H1 (cell line): ENCODE measurements around the gene TRIM38. TPM values are rescaled to one million over a fixed set of nuclear protein-coding genes. Genes with fewer than 3 reads are reported as not detected.
A peak's percentile ranks its signal among the peaks of the same experiment; 100 is the strongest.

Experiments used
- CTCF ChIA-PET: fragments of 300-600 bp; sonication (Branson Sonifier 250); formaldehyde crosslinking; loops from one replicate; lab custom pipeline; 2021; ENCODE audit not compliant: partially characterized antibody; lab: Charles Lee
- POLR2A ChIA-PET: fragments of 300-600 bp; sonication (Branson Sonifier 250); formaldehyde crosslinking; loops from one replicate; lab custom pipeline; 2021; ENCODE audit warnings: inconsistent platforms; ENCODE audit not compliant: partially characterized antibody; lab: Charles Lee
- DNase-seq, 2 experiments: peaks; one replicate each; pipeline versions ENCODE4 v3.0.0 to v3.0.0-alpha.2; 2010 to 2022; ENCODE audit warnings: low spot score in 2 of 2, low read depth in 1 of 2, mixed read lengths in 1 of 2
- FAIRE-seq: peaks from 2 replicates; lab custom pipeline; 2011; peaks lifted over from hg19 to GRCh38; lab: Jason Lieb, UNC
- H2AFZ ChIP-seq: 2 replicates; pipeline ENCODE4 v1.8.1; 2012; ENCODE audit warnings: low read length, inconsistent platforms
- H2AK5ac ChIP-seq: 2 replicates; pipeline ENCODE4 v1.6.1; 2013; ENCODE audit warnings: low read depth, low read length
- H2BK120ac ChIP-seq: replicated peaks from 2 replicates; pipeline ENCODE3; 2013; ENCODE audit warnings: low read depth, low read length, inconsistent platforms
- H2BK12ac ChIP-seq: 2 replicates; pipeline ENCODE4 v1.6.1; 2013; ENCODE audit warnings: low read depth, low read length
- H2BK15ac ChIP-seq: 2 replicates; pipeline ENCODE4 v1.6.1; 2013; ENCODE audit warnings: low read length
- H2BK20ac ChIP-seq: 2 replicates; pipeline ENCODE4 v1.6.1; 2013; ENCODE audit warnings: low read length
- H2BK5ac ChIP-seq: 2 replicates; pipeline ENCODE4 v1.6.1; 2013; ENCODE audit warnings: low read depth, low read length
- H3K14ac ChIP-seq: 2 replicates; pipeline ENCODE4 v1.6.1; 2013; ENCODE audit warnings: inconsistent platforms; ENCODE audit not compliant: insufficient read length
- H3K18ac ChIP-seq: 2 replicates; pipeline ENCODE4 v1.6.1; 2013; ENCODE audit warnings: low read length; ENCODE audit errors: extremely low read depth
- H3K23ac ChIP-seq: 2 replicates; pipeline ENCODE4 v1.6.1; 2013; ENCODE audit warnings: inconsistent platforms; ENCODE audit not compliant: insufficient read length
- H3K23me2 ChIP-seq: 2 replicates; pipeline ENCODE4 v1.6.1; 2013; ENCODE audit warnings: low read depth, low read length
- H3K27ac ChIP-seq: 2 replicates; pipeline ENCODE4 v1.6.1; 2011; ENCODE audit warnings: low read depth, low read length, inconsistent platforms
- H3K27me3 ChIP-seq, 4 experiments: replicated peaks in 1 of 4; 1 replicate in 1 of 4; 2 replicates in 3 of 4; pipeline versions ENCODE4 v1.6.1 to v1.8.1; 2011 to 2013; ENCODE audit warnings: low read length in 3 of 4, mild to moderate bottlenecking in 3 of 4, inconsistent platforms in 2 of 4, mixed read lengths in 2 of 4, moderate library complexity in 1 of 4; ENCODE audit not compliant: control insufficient read depth in 3 of 4, insufficient read depth in 3 of 4; ENCODE audit errors: extremely low read depth in 1 of 4
- H3K36me3 ChIP-seq, 4 experiments: 2 replicates each; pipeline versions ENCODE4 v1.6.1 to v1.8.1; 2011 to 2013; ENCODE audit warnings: mild to moderate bottlenecking in 4 of 4, low read length in 3 of 4, moderate library complexity in 2 of 4, control low read depth in 1 of 4, inconsistent platforms in 1 of 4; ENCODE audit not compliant: insufficient read depth in 4 of 4, control insufficient read depth in 2 of 4
- H3K4ac ChIP-seq: replicated peaks from 2 replicates; pipeline ENCODE3; 2013; ENCODE audit warnings: low read length, low read depth, mixed read lengths, inconsistent platforms; ENCODE audit not compliant: insufficient read length
- H3K4me1 ChIP-seq, 4 experiments: replicated peaks in 1 of 4; 1 replicate in 1 of 4; 2 replicates in 3 of 4; pipeline versions ENCODE4 v1.6.1 to v1.8.1; 2011 to 2013; ENCODE audit warnings: low read length in 3 of 4, inconsistent platforms in 2 of 4, mixed read lengths in 1 of 4; ENCODE audit not compliant: insufficient read depth in 4 of 4, control insufficient read depth in 3 of 4
- H3K4me2 ChIP-seq, 2 experiments: 2 replicates each; pipeline versions ENCODE4 v1.6.1 to v1.8.1; 2011 to 2013; ENCODE audit warnings: low read depth in 2 of 2, low read length in 2 of 2, control low read depth in 1 of 2, inconsistent platforms in 1 of 2, mild to moderate bottlenecking in 1 of 2; ENCODE audit not compliant: insufficient read depth in 1 of 2
- H3K4me3 ChIP-seq, 4 experiments: fragments of 200-600, 300-600 bp in 1 of 4; sonication (generic), shearing (Covaris generic), sonication (Bioruptor Twin) in 1 of 4; 2 replicates each; pipeline versions ENCODE4 v1.5.1 to v1.8.1; 2011 to 2016; ENCODE audit warnings: low read length in 4 of 4, low read depth in 3 of 4, control low read depth in 2 of 4, inconsistent platforms in 2 of 4, mild to moderate bottlenecking in 2 of 4, mixed read lengths in 1 of 4, moderate library complexity in 1 of 4; ENCODE audit not compliant: insufficient read depth in 2 of 4; ENCODE audit errors: extremely low read depth in 1 of 4
- H3K56ac ChIP-seq: replicated peaks from 2 replicates; pipeline ENCODE3; 2013; ENCODE audit warnings: low read depth, mild to moderate bottlenecking, mixed read lengths, low read length, inconsistent platforms; ENCODE audit not compliant: insufficient read length
- H3K79me1 ChIP-seq: 2 replicates; pipeline ENCODE4 v1.6.1; 2013; ENCODE audit warnings: low read depth, low read length, control low read depth
- H3K79me2 ChIP-seq, 2 experiments: 2 replicates each; pipeline versions ENCODE4 v1.6.1 to v1.8.1; 2012 to 2013; ENCODE audit warnings: low read length in 2 of 2, mild to moderate bottlenecking in 2 of 2, inconsistent platforms in 1 of 2; ENCODE audit not compliant: insufficient read depth in 2 of 2, control insufficient read depth in 1 of 2
- H3K9ac ChIP-seq, 4 experiments: replicated peaks in 1 of 4; 1 replicate in 1 of 4; 2 replicates in 3 of 4; pipeline versions ENCODE4 v1.6.1 to v1.8.1; 2011 to 2013; ENCODE audit warnings: low read depth in 3 of 4, low read length in 3 of 4, control low read depth in 2 of 4, mild to moderate bottlenecking in 2 of 4, moderate library complexity in 2 of 4, inconsistent platforms in 1 of 4; ENCODE audit errors: extremely low read depth in 1 of 4
- H3K9me3 ChIP-seq, 2 experiments: 2 replicates each; pipeline versions ENCODE4 v1.6.1 to v1.8.1; 2012 to 2013; ENCODE audit warnings: mild to moderate bottlenecking in 2 of 2, moderate library complexity in 2 of 2, control low read depth in 1 of 2, inconsistent platforms in 1 of 2, low read depth in 1 of 2, low read length in 1 of 2, mixed read lengths in 1 of 2; ENCODE audit not compliant: insufficient read depth in 2 of 2
- H4K20me1 ChIP-seq, 2 experiments: replicated peaks in 1 of 2; 2 replicates each; pipeline versions ENCODE3 to v1.8.1; 2011 to 2013; ENCODE audit warnings: inconsistent platforms in 2 of 2, low read length in 2 of 2, mild to moderate bottlenecking in 1 of 2; ENCODE audit not compliant: insufficient read depth in 2 of 2, control insufficient read depth in 1 of 2
- H4K5ac ChIP-seq: 2 replicates; pipeline ENCODE4 v1.6.1; 2013; ENCODE audit warnings: low read length, low read depth, mixed read lengths, inconsistent platforms; ENCODE audit not compliant: insufficient read length
- H4K8ac ChIP-seq: 2 replicates; pipeline ENCODE4 v1.8.0; 2013; ENCODE audit warnings: mild to moderate bottlenecking, moderate library complexity, low read length, inconsistent platforms; ENCODE audit not compliant: insufficient read depth; ENCODE audit errors: extremely low read depth
- H4K91ac ChIP-seq: replicated peaks from 2 replicates; pipeline ENCODE3; 2013; ENCODE audit warnings: low read length, mixed read lengths, inconsistent platforms; ENCODE audit not compliant: insufficient read length
- CTBP2 ChIP-seq: IDR thresholded peaks from 2 replicates; pipeline ENCODE4 v1.7.0; 2011; ENCODE audit warnings: borderline replicate concordance, mild to moderate bottlenecking, moderate library complexity, mixed read lengths, low read length; ENCODE audit not compliant: insufficient read depth, insufficient read length
- CTCF ChIP-seq, 3 experiments: IDR thresholded peaks; 1 replicate in 2 of 3; 2 replicates in 1 of 3; pipeline versions ENCODE4 v1.5.1 to v1.6.1; 2011; ENCODE audit warnings: low read length in 3 of 3, mild to moderate bottlenecking in 3 of 3, inconsistent platforms in 2 of 3, low read depth in 1 of 3, moderate library complexity in 1 of 3; ENCODE audit not compliant: insufficient read depth in 1 of 3; ENCODE audit errors: control extremely low read depth in 1 of 3
- E2F6 ChIP-seq: IDR thresholded peaks from 2 replicates; pipeline ENCODE4 v1.6.1; 2012; ENCODE audit warnings: inconsistent platforms
- EP300 ChIP-seq, 2 experiments: IDR thresholded peaks; 1 replicate in 1 of 2; 2 replicates in 1 of 2; pipeline ENCODE4 v1.6.1; 2011 to 2012; ENCODE audit warnings: low read depth in 2 of 2, low read length in 2 of 2, mild to moderate bottlenecking in 2 of 2, borderline replicate concordance in 1 of 2, inconsistent platforms in 1 of 2, moderate library complexity in 1 of 2
- EZH2 ChIP-seq: fragments of 200-600 bp; sonication (generic); IDR thresholded peaks from 2 replicates; pipeline ENCODE4 v1.7.1; 2012; ENCODE audit warnings: low read depth, mild to moderate bottlenecking, moderate library complexity, low read length, inconsistent platforms; ENCODE audit not compliant: severe bottlenecking
- POLR2AphosphoS5 ChIP-seq: IDR thresholded peaks from 2 replicates; pipeline ENCODE4 v1.6.1; 2011; ENCODE audit warnings: low read depth, low read length
- SIN3A ChIP-seq, 2 experiments: IDR thresholded peaks in 1 of 2; conservative IDR thresholded peaks in 1 of 2; 2 replicates each; pipeline ENCODE4 v1.6.1; 2011 to 2012; ENCODE audit warnings: low read length in 2 of 2, improper control_type of control experiment in 1 of 2, low read depth in 1 of 2, mild to moderate bottlenecking in 1 of 2
- WGBS, 2 experiments: shearing (Covaris generic) in 1 of 2; methylation state at CpG; one replicate each; pipeline versions ENCODE4 v1.1.6 to v1.1.7; 2013 to 2015; ENCODE audit warnings: low lambda C conversion rate in 2 of 2, mixed read lengths in 2 of 2, inconsistent platforms in 1 of 2, low coverage in 1 of 2, missing lambda C conversion rate in 1 of 2; ENCODE audit not compliant: insufficient replicate concordance in 2 of 2, insufficient coverage in 1 of 2, insufficient read length in 1 of 2; ENCODE audit errors: extremely low coverage in 1 of 2, missing lambda C conversion rate in 1 of 2; 5-methylcytosine and 5-hydroxymethylcytosine counted together
- polyA plus RNA-seq, 7 experiments: library from polyadenylated mRNA; depleted of rRNA in 3 of 7; stranded (reverse) in 5 of 7; unstranded in 2 of 7; fragments of >200 nt in 5 of 7; fragments of 200-250 nt in 2 of 7; gene quantifications; 1 replicate in 5 of 7; 2 replicates in 1 of 7; 4 replicates in 1 of 7; pipeline versions ENCODE4 v1.2.1 to v1.2.3, GENCODE V29; 2011 to 2013; ENCODE audit warnings: missing spikeins in 2 of 7, mixed read lengths in 2 of 7
- total RNA-seq: library from RNA; stranded (reverse); fragmentation: NEBNext Ultra II Directional; extraction: Animal tissue kit (Norgen Biotek cat#: 25700); gene quantifications from 2 replicates; pipeline ENCODE4 v1.2.1, GENCODE V29; 2021
- TF ChIP-seq, protein P1 (sequence below): IDR thresholded peaks from 2 replicates; pipeline ENCODE4 v1.6.1; 2011; ENCODE audit warnings: low read depth, mild to moderate bottlenecking, low read length; ENCODE audit not compliant: insufficient read depth

TRIM38 gene
- total and polyA plus RNA-seq, 2 of the 8 experiments (the other 6 are each of a cell fraction or from before 2014, with no cell fraction given), result 0.43 to 0.56 TPM

GRCh38 chr6:25997921-25998320 is 35.3 kb downstream of the TRIM38 start:
- Histone ChIP-seq H2AFZ (no peak overlapping the region), H2BK15ac (peak overlapping the region; percentile 34; the same call in 1 of the 2 replicates), H3K27me3 (no peaks in the 10 kb centered on the region), H3K9ac (no peak overlapping the region), H3K56ac (no peak overlapping the region), H4K20me1 (no peaks in the 10 kb centered on the region), H3K79me2 (no peaks in the 10 kb centered on the region), H3K23ac (no peak overlapping the region), H3K14ac (no peak overlapping the region), H4K8ac (no peak overlapping the region), H2BK12ac (0 out of 2 replicates have a peak overlapping the region, but pooled peaks have one; percentile 6), H2BK20ac (0 out of 2 replicates have a peak overlapping the region, but pooled peaks have one; percentile 29), H3K9me3 (no peaks in the 10 kb centered on the region), H4K91ac (peak overlapping the region; percentile 48), H4K5ac (no peak overlapping the region), H3K79me1 (no peaks in the 10 kb centered on the region), H3K4me2 (no peak overlapping the region), H3K18ac (peak overlapping the region; percentile 25; the same call in 1 of the 2 replicates), H3K36me3 (peaks cover 0 to 5% (median 0%) of the 10 kb centered on the region in 4 experiments; a peak in 2 of 8 replicates), H3K27ac (no peak overlapping the region), H2AK5ac (no peak overlapping the region), H3K4me1 (peaks cover 1 to 16% (median 6%) of the 10 kb centered on the region in 4 experiments; a peak in 4 of 7 replicates), H2BK5ac (no peak overlapping the region), H3K23me2 (no peaks in the 10 kb centered on the region), H2BK120ac (no peak overlapping the region), H3K4me3 (no peak overlapping the region), H3K4ac (no peak overlapping the region)
- 97% methylated on average over 3 of the region's 3 CpGs; no CpG with 5 or more reads in 1 of the 2 experiments for WGBS, 2 experiments
- ChIA-PET CTCF (interaction anchor here (0.7 to 2.5 kb wide), 4 partner anchors 18 to 209 kb away, joined by 3 to 8 read pairs (median 4); a partner anchor contains a TSS), POLR2A (interaction anchor here (1.4 kb wide), 1 partner anchor 19 kb away, joined by 4 read pairs; no protein-coding TSS in a partner anchor)
- no peak for DNase-seq
- FAIRE-seq, result no peak
- TF ChIP-seq SIN3A (conservative IDR thresholded peaks at IDR 0.05 in 1 of 2, IDR thresholded peaks at IDR 0.05 in 1 of 2; ENCODE audit: low read depth in 1 of 2, low read length in 2 of 2), result no peak
- TF ChIP-seq POLR2AphosphoS5, result no peak
- TF ChIP-seq, protein P1, sequence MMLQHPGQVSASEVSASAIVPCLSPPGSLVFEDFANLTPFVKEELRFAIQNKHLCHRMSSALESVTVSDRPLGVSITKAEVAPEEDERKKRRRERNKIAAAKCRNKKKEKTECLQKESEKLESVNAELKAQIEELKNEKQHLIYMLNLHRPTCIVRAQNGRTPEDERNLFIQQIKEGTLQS, result no peak
- TF ChIP-seq E2F6, result no peak
- no peak for TF ChIP-seq CTCF (IDR thresholded peaks at IDR 0.05; ENCODE audit: control extremely low read depth in 1 of 3, insufficient read depth in 1 of 3, low read depth in 1 of 3, low read length in 3 of 3)
- no peak for TF ChIP-seq CTBP2
- no peak for TF ChIP-seq EP300 (IDR thresholded peaks at IDR 0.05; ENCODE audit: borderline replicate concordance in 1 of 2, low read depth in 2 of 2, low read length in 2 of 2)
- no peak for TF ChIP-seq EZH2
